Measurements from ENCODE around the gene GOLPH3. TPM values are rescaled to one million over a fixed set of nuclear protein-coding genes. Genes with fewer than 3 reads are reported as not detected.
"Not testable (repeated sequence)": the region's sequence is repeated elsewhere in the genome, so short reads cannot be mapped to it uniquely, and the experiment has no call there.

GOLPH3 gene
- 99.0 TPM for total RNA-seq
- long read RNA-seq, transcript GOLPH3-201 (4 exons, 2,721 nt), result major isoform, 295 of 314 reads
- long read RNA-seq, partial matches to known transcripts, result 0 of 314 reads
- long read RNA-seq, other reads (novel, unspliced or antisense), result 16 of 314 reads

DNA sequence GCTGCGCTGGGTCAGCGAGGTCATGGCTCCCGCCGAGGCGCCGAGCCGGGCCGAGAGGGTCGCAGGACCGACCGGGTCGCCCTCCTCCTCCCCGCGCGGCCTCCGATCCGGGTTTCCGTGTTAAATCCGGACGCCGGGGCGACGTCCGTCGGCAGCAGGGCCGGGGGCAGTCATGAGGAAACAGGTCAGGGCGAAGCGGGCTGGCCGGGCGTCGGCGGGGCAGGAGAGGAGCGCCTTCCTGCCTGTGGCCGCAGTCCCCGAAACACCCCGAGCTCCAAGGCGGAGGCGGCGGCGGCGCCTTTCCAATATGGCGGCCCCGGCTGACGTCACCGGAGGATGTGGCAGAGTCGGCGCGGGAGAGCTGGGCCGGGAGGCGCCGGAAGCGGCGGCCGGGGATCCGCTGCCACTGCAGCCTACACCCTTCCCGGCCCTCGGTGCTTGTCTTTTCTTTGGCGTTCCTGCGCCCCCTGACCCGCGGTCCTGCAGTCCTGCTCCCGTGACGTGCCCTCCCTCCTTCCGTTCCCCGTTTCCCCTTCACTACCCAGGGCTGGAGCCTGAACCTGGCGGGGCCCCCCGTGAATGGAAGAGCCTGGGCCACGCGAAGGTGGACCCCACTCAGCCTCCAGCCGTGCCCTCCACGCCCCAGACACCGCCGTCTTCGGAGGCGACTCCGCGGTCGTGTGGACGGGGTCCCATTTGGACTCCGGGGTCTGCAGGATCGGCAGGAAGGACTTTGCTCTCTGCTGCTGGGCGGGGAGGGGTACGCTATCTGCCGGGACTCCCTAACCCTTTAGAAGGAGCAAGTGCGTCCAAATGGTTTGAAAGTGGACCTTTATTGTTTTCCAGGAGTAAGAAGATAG, at the start of gene GOLPH3:
GOLPH3 (minus strand) TSS at position 309 of the 860 bp plus-strand sequence; CDS start at position 24, 285 bp downstream.
- DNase-seq, result peak; percentile 97
- H3K27ac ChIP-seq, result peak within 1 kb of the TSS; percentile 100
- no peaks in the 10 kb centered on the region for H3K9me3 ChIP-seq
- peaks cover 22% of the 10 kb centered on the region for H3K36me3 ChIP-seq
- no peaks in the 10 kb centered on the region for H3K27me3 ChIP-seq (ENCODE audit: low read depth)
- peaks cover 31% of the 10 kb centered on the region for H3K4me1 ChIP-seq
- peak; percentile 95 to 96 for ATAC-seq
- peak within 1 kb of the TSS; percentile 81 for H3K4me3 ChIP-seq
- TF ChIP-seq, protein P1, sequence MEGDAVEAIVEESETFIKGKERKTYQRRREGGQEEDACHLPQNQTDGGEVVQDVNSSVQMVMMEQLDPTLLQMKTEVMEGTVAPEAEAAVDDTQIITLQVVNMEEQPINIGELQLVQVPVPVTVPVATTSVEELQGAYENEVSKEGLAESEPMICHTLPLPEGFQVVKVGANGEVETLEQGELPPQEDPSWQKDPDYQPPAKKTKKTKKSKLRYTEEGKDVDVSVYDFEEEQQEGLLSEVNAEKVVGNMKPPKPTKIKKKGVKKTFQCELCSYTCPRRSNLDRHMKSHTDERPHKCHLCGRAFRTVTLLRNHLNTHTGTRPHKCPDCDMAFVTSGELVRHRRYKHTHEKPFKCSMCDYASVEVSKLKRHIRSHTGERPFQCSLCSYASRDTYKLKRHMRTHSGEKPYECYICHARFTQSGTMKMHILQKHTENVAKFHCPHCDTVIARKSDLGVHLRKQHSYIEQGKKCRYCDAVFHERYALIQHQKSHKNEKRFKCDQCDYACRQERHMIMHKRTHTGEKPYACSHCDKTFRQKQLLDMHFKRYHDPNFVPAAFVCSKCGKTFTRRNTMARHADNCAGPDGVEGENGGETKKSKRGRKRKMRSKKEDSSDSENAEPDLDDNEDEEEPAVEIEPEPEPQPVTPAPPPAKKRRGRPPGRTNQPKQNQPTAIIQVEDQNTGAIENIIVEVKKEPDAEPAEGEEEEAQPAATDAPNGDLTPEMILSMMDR (IDR thresholded peaks at IDR 0.05), result peak; percentile 26
- intact Hi-C loops (cut with DNase I), result no loop called here

- H3K27ac ChIP-seq, result no peak overlapping the region
- H3K9me3 ChIP-seq, result no peaks in the 10 kb centered on the region
- peaks cover 3% of the 10 kb centered on the region for H3K4me1 ChIP-seq
- DNase-seq (no peak), ATAC-seq (peak; percentile 54 to 79)
- no peaks in the 10 kb centered on the region for H3K27me3 ChIP-seq (ENCODE audit: low read depth)
- TF ChIP-seq, protein P1 (IDR thresholded peaks at IDR 0.05), result no peak
- H3K36me3 ChIP-seq, result no peaks in the 10 kb centered on the region
- intact Hi-C loops (cut with DNase I), result no loop called here
- no peak overlapping the region for H3K4me3 ChIP-seq
Measured at GRCh38 chr5:32222723-32223470, 48.8 kb upstream of the GOLPH3 start.

GRCh38 chr5:32217886-32218396, 43.8 kb upstream of the GOLPH3 start:
- TF ChIP-seq, protein P1 (IDR thresholded peaks at IDR 0.05), result no peak
- no peaks in the 10 kb centered on the region for H3K27me3 ChIP-seq (ENCODE audit: low read depth)
- no peak overlapping the region for H3K4me3 ChIP-seq
- H3K9me3 ChIP-seq, result no peaks in the 10 kb centered on the region
- intact Hi-C loops (cut with DNase I), result no loop called here
- H3K4me1 ChIP-seq, result no peaks in the 10 kb centered on the region
- ATAC-seq (no peak), DNase-seq (no peak)
- H3K27ac ChIP-seq, result no peak overlapping the region
- no peaks in the 10 kb centered on the region for H3K36me3 ChIP-seq

DNA sequence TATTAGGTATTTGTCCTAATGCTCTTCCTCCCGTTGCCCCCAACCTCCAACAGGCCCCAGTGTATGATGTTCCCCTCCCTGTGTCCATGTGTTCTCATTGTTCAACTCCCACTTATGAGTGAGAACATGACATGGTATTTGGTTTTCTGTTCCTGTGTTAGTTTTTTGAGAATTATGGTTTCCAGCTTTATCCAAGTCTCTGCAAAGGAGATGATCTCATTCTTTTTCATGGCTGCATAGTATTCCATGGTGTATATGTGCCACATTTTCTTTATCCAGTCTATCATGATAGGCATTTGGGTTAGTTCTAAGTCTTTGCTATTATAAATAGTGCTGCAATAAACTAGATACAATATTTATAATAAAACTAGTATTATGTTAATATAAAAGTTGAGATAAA, 40.2 kb upstream of the GOLPH3 start:
- H3K27ac ChIP-seq; ATAC-seq; H3K4me3 ChIP-seq; H3K36me3 ChIP-seq; H3K27me3 ChIP-seq (ENCODE audit: low read depth); intact Hi-C loops (cut with DNase I); DNase-seq; H3K9me3 ChIP-seq: not testable (repeated sequence)
- peaks cover 11% of the 10 kb centered on the region for H3K4me1 ChIP-seq

- Histone ChIP-seq H3K4me1 (peaks cover 11% of the 10 kb centered on the region), H3K4me3 (no peak overlapping the region), H3K27ac (no peak overlapping the region), H3K9me3 (no peaks in the 10 kb centered on the region), H3K27me3 (ENCODE audit: low read depth) (no peaks in the 10 kb centered on the region), H3K36me3 (no peaks in the 10 kb centered on the region)
- ATAC-seq (no peak), DNase-seq (no peak)
- TF ChIP-seq, protein P1 (IDR thresholded peaks at IDR 0.05), result no peak
- intact Hi-C loops (cut with DNase I), result no loop called here
Measured at GRCh38 chr5:32210151-32210550, 36.0 kb upstream of the GOLPH3 start.

GRCh38 chr5:32208837-32209236, 34.7 kb upstream of the GOLPH3 start:
- intact Hi-C loops (cut with DNase I); H3K36me3 ChIP-seq; ATAC-seq; H3K27ac ChIP-seq; DNase-seq; H3K9me3 ChIP-seq; H3K4me3 ChIP-seq; H3K27me3 ChIP-seq (ENCODE audit: low read depth): not testable (repeated sequence)
- peaks cover 11% of the 10 kb centered on the region for H3K4me1 ChIP-seq
